DOHH2 (cell line): ENCODE measurements around the gene AFAP1.

ENCODE experiments used
- H3F3A ChIP-seq: fragments of 200-600 bp; sonication (generic), shearing (Covaris generic); 2 replicates; pipeline ENCODE4 v1.6.0; 2016; ENCODE audit warnings: antibody characterized with exemption, mild to moderate bottlenecking; ENCODE audit not compliant: control insufficient read depth, insufficient read depth
- H3K27ac ChIP-seq: fragments of 200-600 bp; sonication (generic); 2 replicates; pipeline ENCODE4 v1.5.1; 2014; ENCODE audit warnings: low read depth, mild to moderate bottlenecking, low read length, moderate library complexity
- H3K27me3 ChIP-seq: fragments of 200-600 bp; sonication (generic); 2 replicates; pipeline ENCODE4 v1.6.1; 2014; ENCODE audit warnings: mild to moderate bottlenecking, low read length, mixed read lengths; ENCODE audit not compliant: control insufficient read depth
- H3K36me3 ChIP-seq: fragments of 200-600 bp; sonication (generic); 2 replicates; pipeline ENCODE4 v1.6.1; 2014; ENCODE audit warnings: mild to moderate bottlenecking, low read length, moderate library complexity, mixed read lengths; ENCODE audit not compliant: control insufficient read depth
- H3K4me1 ChIP-seq: fragments of 200-600 bp; sonication (generic); 2 replicates; pipeline ENCODE4 v1.6.1; 2014; ENCODE audit warnings: mild to moderate bottlenecking, low read length, mixed read lengths; ENCODE audit not compliant: control insufficient read depth
- H3K4me2 ChIP-seq: fragments of 200-600 bp; sonication (generic); 2 replicates; pipeline ENCODE4 v1.6.0; 2014; ENCODE audit warnings: mild to moderate bottlenecking, low read length, moderate library complexity
- H3K4me3 ChIP-seq: fragments of 200-600 bp; sonication (generic); 2 replicates; pipeline ENCODE4 v1.5.1; 2014; ENCODE audit warnings: mild to moderate bottlenecking, low read length, mixed read lengths
- H3K79me2 ChIP-seq: fragments of 200-600 bp; sonication (generic); 2 replicates; pipeline ENCODE4 v1.6.1; 2014; ENCODE audit warnings: mild to moderate bottlenecking, low read length, mixed read lengths; ENCODE audit not compliant: control insufficient read depth
- H3K9me2 ChIP-seq: fragments of 200-600 bp; sonication (generic); replicated peaks from 2 replicates; pipeline ENCODE4 v1.6.1; 2014; ENCODE audit warnings: mild to moderate bottlenecking, low read length, mixed read lengths; ENCODE audit not compliant: control insufficient read depth
- H3K9me3 ChIP-seq: fragments of 200-600 bp; sonication (generic); 2 replicates; pipeline ENCODE4 v1.6.1; 2014; ENCODE audit warnings: antibody characterized with exemption, low read length, mixed read lengths; ENCODE audit not compliant: control insufficient read depth, insufficient read depth
- H4K20me1 ChIP-seq: fragments of 200-600 bp; sonication (generic); 2 replicates; pipeline ENCODE4 v1.6.0; 2014; ENCODE audit warnings: low read depth, mild to moderate bottlenecking, antibody characterized with exemption, low read length, moderate library complexity; ENCODE audit not compliant: control insufficient read depth, insufficient read depth
- EZH2phosphoT487 ChIP-seq: fragments of 200-600 bp; sonication (generic); IDR thresholded peaks from 2 replicates; pipeline ENCODE4 v1.6.1; 2017; ENCODE audit warnings: borderline replicate concordance, mild to moderate bottlenecking, antibody characterized with exemption, low read length, moderate library complexity, mixed read lengths
- TF ChIP-seq, protein P1 (sequence below): fragments of 200-600 bp; sonication (generic); IDR thresholded peaks from one replicate; pipeline ENCODE4 v1.5.1; 2014; ENCODE audit warnings: antibody characterized with exemption, mild to moderate bottlenecking, low read depth, low read length; ENCODE audit not compliant: poor library complexity, severe bottlenecking

AFAP1 gene

DNA sequence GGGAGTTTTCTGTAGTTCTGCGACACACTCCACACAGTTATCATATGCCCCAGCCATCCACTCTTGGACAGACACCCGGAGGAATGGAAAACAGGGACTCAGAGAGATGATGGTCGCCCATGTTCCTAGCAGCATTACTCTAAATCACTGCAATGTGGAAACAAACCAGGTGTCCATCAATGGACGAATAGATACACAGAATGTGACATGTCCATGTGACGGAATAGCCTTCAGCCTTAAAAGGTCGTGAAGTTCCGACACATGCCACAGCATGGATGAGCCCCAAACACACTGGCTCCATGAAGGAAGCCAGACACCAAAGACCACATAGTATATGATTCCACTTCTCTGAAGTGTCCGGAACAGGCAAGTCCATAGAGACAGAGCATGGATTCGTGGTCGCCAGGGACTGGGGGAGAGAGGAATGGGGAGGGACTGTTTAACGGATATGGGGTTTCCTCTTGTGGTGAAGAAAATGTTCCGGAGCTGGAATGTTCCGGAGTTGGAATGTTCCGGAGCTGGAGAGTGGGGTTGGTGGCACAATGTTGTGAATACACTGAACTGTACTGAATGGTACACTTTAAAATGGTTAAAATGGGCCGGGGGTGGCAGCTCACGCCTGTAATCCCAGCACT is 28.7 kb upstream of the AFAP1 start:
- no peaks in the 10 kb centered on the region for H3K27me3 ChIP-seq
- no peaks in the 10 kb centered on the region for H4K20me1 ChIP-seq
- H3K4me3 ChIP-seq: no peak overlapping the region
- H3K36me3 ChIP-seq: no peaks in the 10 kb centered on the region
- H3K4me2 ChIP-seq: no peak overlapping the region
- no peaks in the 10 kb centered on the region for H3F3A ChIP-seq
- H3K9me3 ChIP-seq: no peaks in the 10 kb centered on the region
- TF ChIP-seq, protein P1, sequence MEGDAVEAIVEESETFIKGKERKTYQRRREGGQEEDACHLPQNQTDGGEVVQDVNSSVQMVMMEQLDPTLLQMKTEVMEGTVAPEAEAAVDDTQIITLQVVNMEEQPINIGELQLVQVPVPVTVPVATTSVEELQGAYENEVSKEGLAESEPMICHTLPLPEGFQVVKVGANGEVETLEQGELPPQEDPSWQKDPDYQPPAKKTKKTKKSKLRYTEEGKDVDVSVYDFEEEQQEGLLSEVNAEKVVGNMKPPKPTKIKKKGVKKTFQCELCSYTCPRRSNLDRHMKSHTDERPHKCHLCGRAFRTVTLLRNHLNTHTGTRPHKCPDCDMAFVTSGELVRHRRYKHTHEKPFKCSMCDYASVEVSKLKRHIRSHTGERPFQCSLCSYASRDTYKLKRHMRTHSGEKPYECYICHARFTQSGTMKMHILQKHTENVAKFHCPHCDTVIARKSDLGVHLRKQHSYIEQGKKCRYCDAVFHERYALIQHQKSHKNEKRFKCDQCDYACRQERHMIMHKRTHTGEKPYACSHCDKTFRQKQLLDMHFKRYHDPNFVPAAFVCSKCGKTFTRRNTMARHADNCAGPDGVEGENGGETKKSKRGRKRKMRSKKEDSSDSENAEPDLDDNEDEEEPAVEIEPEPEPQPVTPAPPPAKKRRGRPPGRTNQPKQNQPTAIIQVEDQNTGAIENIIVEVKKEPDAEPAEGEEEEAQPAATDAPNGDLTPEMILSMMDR: no peak
- no peak for TF ChIP-seq EZH2phosphoT487
- no peaks in the 10 kb centered on the region for H3K79me2 ChIP-seq
- H3K9me2 ChIP-seq: no peaks in the 10 kb centered on the region
- peaks cover 8% of the 10 kb centered on the region for H3K4me1 ChIP-seq
- no peak overlapping the region for H3K27ac ChIP-seq

DNA sequence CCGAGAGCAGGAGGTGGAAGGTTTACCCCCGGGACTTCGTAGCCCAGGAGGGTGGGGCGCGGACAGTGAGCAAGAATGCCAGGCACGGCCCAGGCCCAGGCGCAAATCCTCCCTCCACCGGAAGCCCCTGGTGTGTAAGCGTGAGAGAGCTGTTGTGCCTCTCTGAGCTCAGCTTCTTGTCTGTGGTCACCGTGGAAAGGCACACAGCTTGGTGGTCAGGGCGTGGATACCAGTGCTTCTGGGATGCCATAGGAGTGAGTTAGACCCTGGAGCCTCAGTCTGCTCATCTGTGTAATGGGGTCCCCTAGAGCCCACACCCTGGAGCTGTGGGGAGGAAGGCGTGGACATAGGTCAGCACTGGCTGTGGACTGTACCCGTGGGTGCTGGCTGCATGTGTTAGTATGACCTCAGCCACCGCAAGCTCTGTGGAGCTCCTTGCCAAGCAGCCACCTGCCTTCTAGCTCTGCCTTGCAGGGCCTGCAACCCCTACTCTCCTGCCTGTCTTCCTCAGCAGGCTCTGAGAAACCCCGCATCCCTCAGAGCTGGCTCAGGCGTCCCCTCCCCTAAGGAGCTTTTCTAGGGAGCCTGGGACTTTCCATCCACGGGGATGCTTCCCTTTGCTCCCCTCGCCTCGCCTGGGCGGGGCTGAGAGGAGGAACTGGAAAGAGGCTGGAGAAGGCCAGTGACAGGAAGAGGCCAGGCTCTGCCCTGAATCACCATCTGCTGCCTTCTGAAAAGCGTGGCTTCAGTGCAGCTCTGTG is 28.0 kb upstream of the AFAP1 start:
- no peak overlapping the region for H3K27ac ChIP-seq
- H3K9me3 ChIP-seq: no peaks in the 10 kb centered on the region
- no peaks in the 10 kb centered on the region for H3K79me2 ChIP-seq
- H3K4me1 ChIP-seq: peaks cover 8% of the 10 kb centered on the region
- H3K4me3 ChIP-seq: no peak overlapping the region
- H3K9me2 ChIP-seq: no peaks in the 10 kb centered on the region
- TF ChIP-seq, protein P1: no peak
- no peaks in the 10 kb centered on the region for H4K20me1 ChIP-seq
- H3F3A ChIP-seq: no peaks in the 10 kb centered on the region
- H3K27me3 ChIP-seq: no peaks in the 10 kb centered on the region
- H3K4me2 ChIP-seq: no peak overlapping the region
- H3K36me3 ChIP-seq: no peaks in the 10 kb centered on the region

DNA sequence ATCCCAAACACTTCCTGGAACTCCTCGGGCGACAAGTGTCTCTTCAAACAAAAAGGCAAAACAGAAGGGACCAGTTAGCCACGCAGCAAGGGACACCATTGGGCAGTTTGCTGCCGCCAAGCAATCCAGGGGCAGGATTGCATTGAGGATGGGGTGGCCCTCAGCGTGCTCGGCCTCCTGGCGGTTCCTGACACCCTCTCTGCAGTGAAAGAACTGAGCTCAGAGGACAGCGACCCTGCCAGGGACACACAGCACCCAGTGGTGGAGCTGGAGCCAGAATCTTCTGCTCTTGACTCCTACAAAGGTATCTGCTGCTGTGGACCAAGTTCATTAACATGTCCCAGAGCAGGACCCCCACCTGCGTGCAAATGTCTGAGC is 27.4 kb upstream of the AFAP1 start:
- no peak for TF ChIP-seq EZH2phosphoT487
- H3F3A ChIP-seq: no peaks in the 10 kb centered on the region
- H3K4me2 ChIP-seq: no peak overlapping the region
- no peaks in the 10 kb centered on the region for H4K20me1 ChIP-seq
- no peaks in the 10 kb centered on the region for H3K9me2 ChIP-seq
- no peaks in the 10 kb centered on the region for H3K9me3 ChIP-seq
- peaks cover 8% of the 10 kb centered on the region for H3K4me1 ChIP-seq
- H3K36me3 ChIP-seq: no peaks in the 10 kb centered on the region
- H3K79me2 ChIP-seq: no peaks in the 10 kb centered on the region
- H3K27me3 ChIP-seq: no peaks in the 10 kb centered on the region
- H3K27ac ChIP-seq: no peak overlapping the region
- no peak overlapping the region for H3K4me3 ChIP-seq

DNA sequence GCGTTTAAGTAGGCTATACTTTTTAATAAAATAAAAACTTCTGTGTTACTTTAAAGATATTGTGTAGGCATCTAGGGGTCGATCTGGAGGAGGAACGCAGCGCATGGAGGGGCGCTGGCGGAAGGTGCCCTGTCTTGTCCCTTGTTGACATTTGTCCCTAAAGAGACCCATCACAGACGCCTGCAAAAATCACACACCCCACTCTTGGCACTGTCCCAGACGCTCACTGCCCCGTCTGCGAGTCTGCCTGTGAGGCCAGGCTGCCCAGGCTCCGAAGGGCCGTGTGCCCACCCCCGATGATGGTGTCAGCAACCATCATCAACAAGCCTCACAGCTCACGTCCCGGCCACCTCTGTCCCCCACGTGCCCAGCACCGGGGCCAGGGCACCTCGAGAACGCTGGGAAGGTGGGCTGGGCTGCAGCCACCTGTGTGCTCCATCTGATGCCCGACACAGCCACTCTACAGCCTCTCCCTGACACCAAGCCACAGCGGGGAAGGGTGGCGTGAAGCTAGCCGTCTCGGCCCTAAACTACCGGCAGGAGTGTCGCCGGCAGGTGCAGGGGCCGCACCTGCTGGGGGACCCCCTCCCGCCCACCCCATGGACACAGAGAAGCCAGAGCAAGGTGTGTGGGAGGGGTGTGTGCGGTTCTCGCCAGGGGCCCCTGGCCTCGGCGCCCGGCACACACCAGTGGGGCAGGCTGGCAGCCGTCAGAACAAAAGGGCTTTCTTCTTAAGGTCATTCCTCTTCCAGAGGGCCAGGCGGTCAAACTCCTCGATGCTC is 26.8 kb upstream of the AFAP1 start:
- H3F3A ChIP-seq: no peaks in the 10 kb centered on the region
- no peaks in the 10 kb centered on the region for H3K9me2 ChIP-seq
- no peak overlapping the region for H3K27ac ChIP-seq
- H4K20me1 ChIP-seq: no peaks in the 10 kb centered on the region
- H3K36me3 ChIP-seq: no peaks in the 10 kb centered on the region
- peaks cover 8% of the 10 kb centered on the region for H3K4me1 ChIP-seq
- H3K4me3 ChIP-seq: no peak overlapping the region
- no peaks in the 10 kb centered on the region for H3K27me3 ChIP-seq
- H3K4me2 ChIP-seq: no peak overlapping the region
- H3K79me2 ChIP-seq: no peaks in the 10 kb centered on the region
- TF ChIP-seq, protein P1: no peak
- no peak for TF ChIP-seq EZH2phosphoT487
- H3K9me3 ChIP-seq: no peaks in the 10 kb centered on the region
